ENCODE measurements around the gene CREB5.

DNA sequence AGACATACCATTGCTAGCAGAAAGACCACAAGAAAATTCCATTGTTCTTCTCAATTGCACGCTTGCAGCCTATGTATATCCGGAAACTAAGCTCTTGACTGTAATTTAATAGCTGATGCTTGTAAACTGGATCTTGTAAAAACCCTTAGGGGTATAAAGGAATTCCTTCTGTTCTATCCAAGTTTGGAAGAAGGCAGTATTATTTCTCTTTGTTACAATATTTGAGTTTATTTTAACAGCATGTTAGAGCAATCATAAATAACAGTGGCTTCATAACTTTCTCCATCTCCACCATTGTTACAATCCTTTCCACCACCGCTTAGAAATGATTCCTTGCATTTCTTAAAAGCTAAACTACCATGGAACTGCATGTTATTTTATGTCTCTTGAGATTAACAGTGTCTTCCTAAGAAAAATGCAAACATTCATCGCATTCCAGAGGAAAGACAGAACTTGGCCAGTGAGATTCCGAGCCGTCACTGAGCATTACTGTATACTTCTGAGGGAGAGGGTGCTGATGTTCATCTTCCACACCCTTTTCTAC, 453.4 kb downstream of the CREB5 start:
- TF ChIP-seq GLIS3 (CRISPR knock-in tag; IDR thresholded peaks at IDR 0.05) = no peak
- no peak for TF ChIP-seq ARNTL (CRISPR knock-in tag; IDR thresholded peaks at IDR 0.05; ENCODE audit: borderline replicate concordance, low read depth)
- no peak for TF ChIP-seq ZNF8 (CRISPR knock-in tag; IDR thresholded peaks at IDR 0.05)
- TF ChIP-seq POU6F1 (CRISPR knock-in tag; IDR thresholded peaks at IDR 0.05; ENCODE audit: borderline replicate concordance, low read depth) = no peak
- TF ChIP-seq TOX (CRISPR knock-in tag; IDR thresholded peaks at IDR 0.05; ENCODE audit: borderline replicate concordance) = no peak
- TF ChIP-seq RARB (CRISPR knock-in tag; IDR thresholded peaks at IDR 0.05) = no peak

Measured in SK-N-SH treated with all-trans-retinoic acid at 6 μM for 48 hours (cell line).